Skeletal muscle tissue (tissue), 4 donors: Measurements from ENCODE around the gene SOD2. TPM values are rescaled to one million over a fixed set of nuclear protein-coding genes. Genes with fewer than 3 reads are reported as not detected.
"Not testable (repeated sequence)": the region's sequence is repeated elsewhere in the genome, so short reads cannot be mapped to it uniquely, and the experiment has no call there.

Experiments used
- H3K27ac ChIP-seq: one replicate; pipeline ENCODE4 v1.7.0; 2013; ENCODE audit warnings: mild to moderate bottlenecking, low read depth, low read length, inconsistent platforms
- H3K27me3 ChIP-seq, 3 donors: one replicate each; pipeline ENCODE4 v1.7.0; 2013; ENCODE audit warnings: low read length in 3 of 3; ENCODE audit not compliant: control insufficient read depth in 3 of 3, insufficient read depth in 3 of 3
- H3K36me3 ChIP-seq, 3 donors: one replicate each; pipeline ENCODE4 v1.7.0; 2013; ENCODE audit warnings: low read length in 3 of 3; ENCODE audit not compliant: control insufficient read depth in 3 of 3, insufficient read depth in 3 of 3
- H3K4me1 ChIP-seq, 3 donors: one replicate each; pipeline ENCODE4 v1.7.0; 2013; ENCODE audit warnings: low read length in 3 of 3, mild to moderate bottlenecking in 3 of 3; ENCODE audit not compliant: control insufficient read depth in 3 of 3, insufficient read depth in 3 of 3
- H3K4me3 ChIP-seq, 3 donors: one replicate each; pipeline ENCODE4 v1.7.0; 2013; ENCODE audit warnings: low read length in 3 of 3
- H3K9ac ChIP-seq, 3 donors: one replicate each; pipeline ENCODE4 v1.7.0; 2013; ENCODE audit warnings: low read length in 3 of 3, mild to moderate bottlenecking in 3 of 3, moderate library complexity in 2 of 3, low read depth in 1 of 3
- H3K9me3 ChIP-seq, 3 donors: one replicate each; pipeline ENCODE4 v1.7.0; 2013; ENCODE audit warnings: low read length in 3 of 3; ENCODE audit not compliant: control insufficient read depth in 3 of 3
- total RNA-seq: library from RNA; depleted of rRNA; stranded (reverse); fragments of >200 nt; gene quantifications from one replicate; pipeline ENCODE4 v1.2.3, GENCODE V29; 2014
- donor health status: Osteomylitis.

SOD2 gene
- total RNA-seq, 1 donor from 2014 or later, result 28.7 TPM

DNA sequence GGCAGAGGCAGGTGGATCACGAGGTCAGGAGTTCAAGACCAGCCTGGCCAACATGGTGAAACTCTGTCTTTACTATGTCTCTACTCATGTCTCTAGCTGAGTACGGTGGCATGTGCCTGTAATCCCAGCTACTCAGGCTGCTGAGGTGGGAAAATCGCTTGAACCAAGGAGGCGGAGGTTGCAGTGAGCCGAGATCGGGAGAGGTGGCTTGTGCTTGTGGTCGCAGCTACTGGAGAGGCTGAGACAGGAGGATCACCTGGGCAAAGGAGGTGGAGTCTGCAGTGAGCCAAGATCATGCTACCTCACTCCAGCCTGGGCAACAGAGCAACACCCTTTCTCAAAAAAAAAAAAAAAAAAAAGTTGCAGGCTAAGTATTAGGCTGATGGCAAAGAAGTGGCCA, 26.2 kb upstream of the SOD2 start:
- Histone ChIP-seq H3K36me3 (no peaks in the 10 kb centered on the region), H3K4me1 (peaks cover 13 to 22% (median 14%) of the 10 kb centered on the region in 3 donors), H3K4me3 (no peak overlapping the region), H3K9me3 (no peaks in the 10 kb centered on the region), H3K9ac (no peak overlapping the region), H3K27ac (no peak overlapping the region), H3K27me3 (no peaks in the 10 kb centered on the region)

DNA sequence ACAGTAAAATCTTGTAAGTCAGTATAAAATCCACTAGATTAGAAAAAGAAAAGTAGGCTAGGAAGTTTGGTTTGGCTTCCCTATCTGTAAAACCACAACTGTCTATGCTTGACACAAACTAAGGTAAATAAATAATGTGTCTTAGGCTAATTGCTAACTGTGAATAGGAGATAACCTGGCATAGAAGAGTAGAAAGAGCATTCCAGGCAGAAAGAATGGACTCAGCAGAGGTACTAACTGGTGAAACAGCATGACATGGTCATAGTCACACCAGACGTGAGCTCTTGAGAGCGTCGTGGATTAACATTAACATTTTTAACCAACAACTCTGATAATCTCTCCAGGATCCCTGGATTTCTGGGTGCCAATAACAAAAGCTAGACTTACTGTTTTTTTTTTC, 25.6 kb upstream of the SOD2 start:
- Histone ChIP-seq H3K9me3 (no peaks in the 10 kb centered on the region), H3K36me3 (no peaks in the 10 kb centered on the region), H3K27ac (no peak overlapping the region), H3K9ac (no peak overlapping the region), H3K4me3 (no peak overlapping the region), H3K27me3 (no peaks in the 10 kb centered on the region), H3K4me1 (peaks cover 13 to 22% (median 14%) of the 10 kb centered on the region in 3 donors)

DNA sequence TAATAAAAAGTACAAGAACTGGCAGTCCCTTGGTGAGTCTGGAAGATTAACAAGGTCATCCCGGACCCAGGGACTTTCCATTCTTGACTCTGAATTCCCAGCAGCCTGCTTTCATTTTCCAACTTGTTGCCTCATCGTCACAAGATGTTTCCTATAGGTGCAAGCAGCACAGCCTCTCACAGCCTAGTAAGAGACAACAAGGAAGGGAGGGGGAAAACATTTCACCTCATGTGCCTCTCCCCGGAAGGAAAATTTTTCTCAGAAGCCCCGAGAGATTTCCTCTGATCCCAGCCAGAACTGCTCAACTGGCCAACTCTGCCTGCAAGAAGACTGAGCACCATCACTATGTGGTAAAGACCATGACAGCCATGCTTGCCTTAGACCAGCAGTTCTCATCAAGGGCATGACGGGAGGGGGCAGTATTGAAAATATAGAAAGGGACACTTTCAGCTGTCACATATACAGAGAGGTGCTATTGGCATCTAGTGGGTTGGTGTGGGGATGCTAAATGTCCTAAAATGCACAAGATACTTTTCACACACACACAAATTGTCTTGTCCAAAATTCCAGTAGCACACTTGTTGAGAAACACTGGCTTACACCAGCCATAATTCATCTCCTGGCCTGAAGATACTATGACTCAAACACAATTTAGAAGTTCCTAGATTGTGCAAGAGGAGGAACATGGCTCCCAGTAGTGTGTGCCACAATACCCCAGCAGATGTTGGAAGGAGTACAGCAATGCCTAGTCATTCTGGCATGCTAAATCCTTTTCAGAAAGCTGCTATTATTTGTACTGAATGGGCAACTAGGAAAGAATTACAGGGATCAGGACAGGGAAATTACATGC, 23.4 kb upstream of the SOD2 start:
- Histone ChIP-seq H3K4me3 (peak overlapping the region; percentile 25 to 60 (median 41)), H3K27ac (peak overlapping the region; percentile 85), H3K27me3 (no peaks in the 10 kb centered on the region), H3K9ac (peak overlapping the region in 2 of 3 donors; percentile 10 to 11), H3K9me3 (no peaks in the 10 kb centered on the region), H3K4me1 (peaks cover 13 to 22% (median 14%) of the 10 kb centered on the region in 3 donors), H3K36me3 (no peaks in the 10 kb centered on the region)

GRCh38 chr6:159715605-159716004, 22.6 kb upstream of the SOD2 start:
- Histone ChIP-seq H3K9ac (no peak overlapping the region), H3K4me3 (no peak overlapping the region), H3K27me3 (no peaks in the 10 kb centered on the region), H3K36me3 (no peaks in the 10 kb centered on the region), H3K9me3 (no peaks in the 10 kb centered on the region), H3K4me1 (peaks cover 13 to 22% (median 14%) of the 10 kb centered on the region in 3 donors), H3K27ac (peak overlapping the region; percentile 85)

- Histone ChIP-seq H3K4me3 (no peak overlapping the region), H3K9me3 (no peaks in the 10 kb centered on the region), H3K9ac (no peak overlapping the region), H3K36me3 (no peaks in the 10 kb centered on the region), H3K4me1 (peaks cover 13 to 22% (median 14%) of the 10 kb centered on the region in 3 donors), H3K27me3 (no peaks in the 10 kb centered on the region), H3K27ac (peak overlapping the region; percentile 85)
These were observed 22.1 kb upstream of the SOD2 start for GRCh38 chr6:159715166-159715565.

DNA sequence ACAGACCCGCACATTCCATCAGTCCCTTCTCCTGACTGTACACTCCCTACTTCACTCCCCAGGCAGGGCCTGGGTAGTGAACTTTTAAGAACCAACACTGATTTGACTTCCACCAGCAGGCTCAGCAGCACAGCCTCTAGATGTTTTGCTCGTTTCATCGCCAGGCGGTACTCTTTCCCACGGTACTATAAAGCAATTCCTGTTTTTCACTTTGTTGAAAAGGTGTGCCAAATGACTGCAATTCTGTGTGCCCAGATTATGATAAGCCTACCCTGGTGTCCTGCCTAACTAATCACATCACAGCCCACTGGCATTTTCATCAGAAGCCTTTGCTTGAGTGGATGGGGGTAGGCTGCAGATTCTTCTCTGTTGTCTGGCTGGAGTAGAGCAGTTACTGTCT, 21.4 kb upstream of the SOD2 start:
- H3K9ac ChIP-seq, result no peak overlapping the region
- H3K4me3 ChIP-seq, result no peak overlapping the region
- H3K9me3 ChIP-seq, result no peaks in the 10 kb centered on the region
- H3K36me3 ChIP-seq, result no peaks in the 10 kb centered on the region
- H3K27me3 ChIP-seq, result no peaks in the 10 kb centered on the region
- H3K27ac ChIP-seq, result peak overlapping the region; percentile 85
- peaks cover 13 to 22% (median 14%) of the 10 kb centered on the region in 3 donors for H3K4me1 ChIP-seq

- no peaks in the 10 kb centered on the region for H3K27me3 ChIP-seq
- no peak overlapping the region for H3K27ac ChIP-seq
- H3K4me1 ChIP-seq, result peaks cover 13 to 22% (median 14%) of the 10 kb centered on the region in 3 donors
- H3K9ac ChIP-seq, result no peak overlapping the region
- no peaks in the 10 kb centered on the region for H3K36me3 ChIP-seq
- no peaks in the 10 kb centered on the region for H3K9me3 ChIP-seq
- no peak overlapping the region for H3K4me3 ChIP-seq
These were observed 20.9 kb upstream of the SOD2 start for GRCh38 chr6:159713984-159714383.

DNA sequence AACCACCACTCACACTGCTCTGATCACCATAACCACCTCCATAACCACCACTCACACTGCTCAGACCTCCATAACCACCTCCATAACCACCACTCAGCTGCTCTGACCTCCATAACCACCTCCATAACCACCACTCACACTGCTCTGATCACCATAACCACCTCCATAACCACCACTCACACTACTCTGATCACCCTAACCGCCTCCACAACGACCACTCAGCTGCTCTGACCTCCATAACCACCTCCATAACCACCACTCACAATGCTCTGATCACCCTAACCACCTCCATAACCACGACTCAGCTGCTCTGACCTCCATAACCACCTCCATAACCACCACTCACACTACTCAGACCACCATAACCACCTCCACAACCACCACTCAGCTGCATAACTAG, 19.3 kb upstream of the SOD2 start:
- not testable (repeated sequence) for H3K9ac ChIP-seq, H3K27me3 ChIP-seq, H3K36me3 ChIP-seq, H3K9me3 ChIP-seq, H3K27ac ChIP-seq, H3K4me3 ChIP-seq
- H3K4me1 ChIP-seq, result peaks cover 13 to 18% (median 14%) of the 10 kb centered on the region in 3 donors

- not testable (repeated sequence) for H3K9ac ChIP-seq, H3K36me3 ChIP-seq, H3K4me1 ChIP-seq, H3K27me3 ChIP-seq, H3K27ac ChIP-seq, H3K4me3 ChIP-seq, H3K9me3 ChIP-seq
These were observed 17.6 kb upstream of the SOD2 start for GRCh38 chr6:159710603-159711002.

- Histone ChIP-seq H3K27ac (peak overlapping the region; percentile 70), H3K4me3 (no peak overlapping the region), H3K27me3 (no peaks in the 10 kb centered on the region), H3K9ac (peak overlapping the region in 1 of 3 donors; percentile 24), H3K4me1 (peaks cover 10 to 22% (median 13%) of the 10 kb centered on the region in 3 donors), H3K9me3 (no peaks in the 10 kb centered on the region), H3K36me3 (no peaks in the 10 kb centered on the region)
These were observed 8.5 kb upstream of the SOD2 start for GRCh38 chr6:159701413-159701999.
